ENCODE data around the gene EHF. TPM values are rescaled to one million over a fixed set of nuclear protein-coding genes. Genes with fewer than 3 reads are reported as not detected.

The EHF gene
- polyA plus RNA-seq, 1 donor (not counting 4 experiments of a cell fraction or from before 2014, with no cell fraction given): 64.2 TPM

GRCh38 chr11:34606326-34607120 is 14.4 kb upstream of the EHF start:
- no peaks in the 10 kb centered on the region for H3K36me3 ChIP-seq (ENCODE audit: control insufficient read depth in 2 of 2, extremely low read depth in 1 of 2, insufficient read depth in 2 of 2, low read length in 2 of 2)
- H3K4me2 ChIP-seq (ENCODE audit: control insufficient read depth, extremely low read depth, insufficient read depth, low read depth, low read length): no peak overlapping the region
- H3K27me3 ChIP-seq (ENCODE audit: control insufficient read depth, extremely low read depth, insufficient read depth, low read length): no peaks in the 10 kb centered on the region
- dilution Hi-C loops (cut with MboI; ENCODE audit: extremely low pct_ligation_motif_present, low sequenced_read_pairs): no loop called here
- H3K4me3 ChIP-seq (ENCODE audit: control insufficient read depth in 2 of 3, extremely low read depth in 1 of 3, insufficient read depth in 2 of 3, low read depth in 1 of 3, low read length in 3 of 3): no peak overlapping the region
- H4K20me1 ChIP-seq (ENCODE audit: control insufficient read depth, extremely low read depth, insufficient read depth, low read length): no peaks in the 10 kb centered on the region
- H3K9me3 ChIP-seq (ENCODE audit: control insufficient read depth, low read depth, low read length): no peaks in the 10 kb centered on the region
- no peak for DNase-seq (ENCODE audit: low read depth, low spot score)
- H3K79me2 ChIP-seq (ENCODE audit: control insufficient read depth, insufficient read depth, low read length): no peaks in the 10 kb centered on the region
- no peak overlapping the region for H2AFZ ChIP-seq (ENCODE audit: control insufficient read depth, low read length)
- H3K4me1 ChIP-seq (ENCODE audit: control insufficient read depth, extremely low read depth, insufficient read depth, low read length): peaks cover 44% of the 10 kb centered on the region
- no peak overlapping the region for H3K9ac ChIP-seq (ENCODE audit: control insufficient read depth, extremely low read depth, insufficient read depth, low read length)
- no peak for FAIRE-seq
- H3K27ac ChIP-seq (ENCODE audit: control insufficient read depth, insufficient read depth, low read length): no peak overlapping the region
- no peak for TF ChIP-seq EZH2 (IDR thresholded peaks at IDR 0.05; ENCODE audit: low read length)
- no peak for TF ChIP-seq CTCF (optimal IDR thresholded peaks at IDR 0.05 in 1 of 3, IDR thresholded peaks at IDR 0.05 in 1 of 3, conservative IDR thresholded peaks at IDR 0.05 in 1 of 3; ENCODE audit: extremely low read depth in 1 of 3, insufficient read depth in 2 of 3, low read length in 3 of 3)
- H3K9me1 ChIP-seq (ENCODE audit: control insufficient read depth, extremely low read depth, insufficient read depth, low read length): no peaks in the 10 kb centered on the region

- no peaks in the 10 kb centered on the region for H3K9me3 ChIP-seq (ENCODE audit: control insufficient read depth, low read depth, low read length)
- TF ChIP-seq CTCF (optimal IDR thresholded peaks at IDR 0.05 in 1 of 3, IDR thresholded peaks at IDR 0.05 in 1 of 3, conservative IDR thresholded peaks at IDR 0.05 in 1 of 3; ENCODE audit: extremely low read depth in 1 of 3, insufficient read depth in 2 of 3, low read length in 3 of 3): no peak
- TF ChIP-seq EZH2 (IDR thresholded peaks at IDR 0.05; ENCODE audit: low read length): no peak
- DNase-seq (ENCODE audit: low read depth, low spot score): no peak
- no peak overlapping the region for H2AFZ ChIP-seq (ENCODE audit: control insufficient read depth, low read length)
- peaks cover 21% of the 10 kb centered on the region for H3K4me1 ChIP-seq (ENCODE audit: control insufficient read depth, extremely low read depth, insufficient read depth, low read length)
- H4K20me1 ChIP-seq (ENCODE audit: control insufficient read depth, extremely low read depth, insufficient read depth, low read length): no peaks in the 10 kb centered on the region
- no peaks in the 10 kb centered on the region for H3K27me3 ChIP-seq (ENCODE audit: control insufficient read depth, extremely low read depth, insufficient read depth, low read length)
- no peak overlapping the region for H3K9ac ChIP-seq (ENCODE audit: control insufficient read depth, extremely low read depth, insufficient read depth, low read length)
- no peak overlapping the region for H3K4me2 ChIP-seq (ENCODE audit: control insufficient read depth, extremely low read depth, insufficient read depth, low read depth, low read length)
- FAIRE-seq: no peak
- no peak overlapping the region for H3K27ac ChIP-seq (ENCODE audit: control insufficient read depth, insufficient read depth, low read length)
- H3K79me2 ChIP-seq (ENCODE audit: control insufficient read depth, insufficient read depth, low read length): no peaks in the 10 kb centered on the region
- no peaks in the 10 kb centered on the region for H3K36me3 ChIP-seq (ENCODE audit: control insufficient read depth in 2 of 2, extremely low read depth in 1 of 2, insufficient read depth in 2 of 2, low read length in 2 of 2)
- no peak overlapping the region for H3K4me3 ChIP-seq (ENCODE audit: control insufficient read depth in 2 of 3, extremely low read depth in 1 of 3, insufficient read depth in 2 of 3, low read depth in 1 of 3, low read length in 3 of 3)
- dilution Hi-C loops (cut with MboI; ENCODE audit: extremely low pct_ligation_motif_present, low sequenced_read_pairs): no loop called here
- H3K9me1 ChIP-seq (ENCODE audit: control insufficient read depth, extremely low read depth, insufficient read depth, low read length): no peaks in the 10 kb centered on the region
Observed at GRCh38 chr11:34609187-34609751, 11.6 kb upstream of the EHF start.

All from keratinocyte (primary cell).